Peyer's patch (tissue), 4 donors: ENCODE results near the gene SIPA1L3. TPM values are rescaled to one million over a fixed set of nuclear protein-coding genes. Genes with fewer than 3 reads are reported as not detected.

Experiments used
- DNase-seq, 3 donors: peaks; one replicate each; pipeline ENCODE4 v3.0.0-alpha.2; 2017 to 2019
- H3K27ac ChIP-seq, 4 donors: fragments of 200-600 bp; sonication (generic); one replicate each; pipeline ENCODE4 v1.5.1; 2016 to 2019
- H3K27me3 ChIP-seq, 2 donors: fragments of 200-600 bp; sonication (generic); one replicate each; pipeline ENCODE4 v1.5.1; 2019
- H3K36me3 ChIP-seq, 3 donors: fragments of 200-600 bp; sonication (generic); one replicate each; pipeline ENCODE4 v1.5.1; 2016 to 2019
- H3K4me1 ChIP-seq, 4 donors: fragments of 200-600 bp; sonication (generic); one replicate each; pipeline ENCODE4 v1.5.1; 2016 to 2019
- H3K4me3 ChIP-seq, 4 donors: fragments of 200-600 bp; sonication (generic); 1 replicate in 3 of 4; 2 replicates in 1 of 4; pipeline ENCODE4 v1.5.1; 2016 to 2019; ENCODE audit warnings: mild to moderate bottlenecking in 1 of 4
- H3K9me3 ChIP-seq, 4 donors: fragments of 200-600 bp; sonication (generic); one replicate each; pipeline ENCODE4 v1.5.1; 2016 to 2019; ENCODE audit warnings: mild to moderate bottlenecking in 1 of 4
- CTCF ChIP-seq, 6 experiments: fragments of 450-650 bp in 4 of 6; fragments of 200-600 bp in 2 of 6; sonication (generic) in 1 of 6; IDR thresholded peaks; one replicate each; pipeline ENCODE4 v1.5.1; 2017 to 2019; ENCODE audit warnings: antibody characterized with exemption in 6 of 6, mild to moderate bottlenecking in 3 of 6, moderate library complexity in 1 of 6
- POLR2A ChIP-seq, 2 donors: fragments of 450-650 bp; IDR thresholded peaks; one replicate each; pipeline ENCODE4 v1.5.1; 2017; ENCODE audit warnings: antibody characterized with exemption in 2 of 2, mild to moderate bottlenecking in 2 of 2, moderate library complexity in 2 of 2
- total RNA-seq, 4 donors: library from RNA; depleted of rRNA; stranded (reverse); fragments of >200 nt; gene quantifications; one replicate each; pipeline ENCODE4 v1.1.0, GENCODE V29; 2016

The SIPA1L3 gene
- total RNA-seq, 4 donors from 2014 or later, result 63.5 to 304 (median 264) TPM

DNA sequence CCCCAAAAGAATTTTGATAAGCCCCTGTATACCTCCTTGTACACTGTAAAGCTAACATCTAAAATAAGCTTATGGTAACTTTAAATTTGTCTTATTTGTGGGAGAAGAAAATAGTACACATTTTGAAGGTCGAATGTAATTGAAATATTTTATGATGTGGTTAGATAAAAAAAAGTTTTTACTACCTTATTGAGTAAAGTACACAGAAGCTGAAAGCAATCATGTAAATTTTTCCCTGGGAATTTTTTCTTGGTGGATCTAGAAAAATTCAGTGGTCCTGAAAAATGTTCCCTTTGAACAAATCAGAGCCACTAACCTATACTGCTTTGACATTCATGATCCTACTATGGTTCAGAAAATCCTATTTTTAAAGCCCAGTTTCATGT is 46.9 kb downstream of the SIPA1L3 start:
- no peak overlapping the region for H3K4me3 ChIP-seq
- DNase-seq, result no peak
- H3K27me3 ChIP-seq, result no peaks in the 10 kb centered on the region
- TF ChIP-seq CTCF (IDR thresholded peaks at IDR 0.05) (no peak), POLR2A (IDR thresholded peaks at IDR 0.05) (no peak)
- no peaks in the 10 kb centered on the region for H3K9me3 ChIP-seq
- H3K4me1 ChIP-seq, result peaks cover 0 to 19% (median 2%) of the 10 kb centered on the region in 4 donors
- H3K27ac ChIP-seq, result peak overlapping the region in 1 of 4 donors; percentile 58
- H3K36me3 ChIP-seq, result peaks cover 0 to 3% (median 0%) of the 10 kb centered on the region in 3 donors

DNA sequence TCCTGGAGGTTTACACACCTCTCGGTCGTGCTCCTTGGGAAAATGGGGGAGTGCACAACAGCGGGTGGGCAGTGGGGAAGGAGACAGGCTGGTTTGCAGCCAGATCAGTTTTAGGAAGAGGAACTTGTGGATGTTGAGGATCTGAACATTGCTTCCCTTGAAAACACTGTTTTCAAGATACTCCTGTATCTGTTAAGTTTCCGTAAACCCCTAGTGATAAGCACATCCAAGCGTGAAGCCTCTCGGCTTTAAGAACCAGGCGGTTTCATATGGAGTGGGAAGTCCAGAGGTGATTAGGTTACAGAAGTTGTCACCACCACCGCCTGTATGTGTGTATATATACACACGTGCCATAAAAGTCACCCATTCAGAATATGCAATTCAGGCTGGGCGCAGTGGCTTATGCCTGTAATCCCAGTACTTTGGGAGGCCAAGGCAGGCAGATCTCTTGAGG is 47.4 kb downstream of the SIPA1L3 start:
- TF ChIP-seq POLR2A (IDR thresholded peaks at IDR 0.05), result no peak
- no peak for TF ChIP-seq CTCF (IDR thresholded peaks at IDR 0.05)
- peak overlapping the region in 1 of 4 donors; percentile 58 for H3K27ac ChIP-seq
- no peaks in the 10 kb centered on the region for H3K9me3 ChIP-seq
- DNase-seq, result no peak
- no peak overlapping the region for H3K4me3 ChIP-seq
- no peaks in the 10 kb centered on the region for H3K27me3 ChIP-seq
- peaks cover 0 to 19% (median 2%) of the 10 kb centered on the region in 4 donors for H3K4me1 ChIP-seq
- peaks cover 0 to 3% (median 0%) of the 10 kb centered on the region in 3 donors for H3K36me3 ChIP-seq

GRCh38 chr19:37955986-37956385 is 49.0 kb downstream of the SIPA1L3 start:
- no peak overlapping the region for H3K4me3 ChIP-seq
- TF ChIP-seq POLR2A (IDR thresholded peaks at IDR 0.05), result no peak
- TF ChIP-seq CTCF (IDR thresholded peaks at IDR 0.05), result no peak
- no peak overlapping the region for H3K27ac ChIP-seq
- peaks cover 0 to 19% (median 2%) of the 10 kb centered on the region in 4 donors for H3K4me1 ChIP-seq
- H3K27me3 ChIP-seq, result no peaks in the 10 kb centered on the region
- no peaks in the 10 kb centered on the region for H3K9me3 ChIP-seq
- no peak for DNase-seq
- H3K36me3 ChIP-seq, result no peaks in the 10 kb centered on the region

GRCh38 chr19:37957176-37957575 is 50.2 kb downstream of the SIPA1L3 start:
- no peak overlapping the region for H3K27ac ChIP-seq
- no peaks in the 10 kb centered on the region for H3K9me3 ChIP-seq
- no peak for DNase-seq
- TF ChIP-seq POLR2A (IDR thresholded peaks at IDR 0.05) (no peak), CTCF (IDR thresholded peaks at IDR 0.05) (no peak)
- H3K27me3 ChIP-seq, result no peaks in the 10 kb centered on the region
- H3K4me1 ChIP-seq, result peaks cover 0 to 12% (median 2%) of the 10 kb centered on the region in 4 donors
- no peak overlapping the region for H3K4me3 ChIP-seq
- H3K36me3 ChIP-seq, result no peaks in the 10 kb centered on the region

- H3K9me3 ChIP-seq, result no peaks in the 10 kb centered on the region
- TF ChIP-seq CTCF (IDR thresholded peaks at IDR 0.05) (no peak), POLR2A (IDR thresholded peaks at IDR 0.05) (no peak)
These were observed 52.7 kb downstream of the SIPA1L3 start for GRCh38 chr19:37959665-37960114.

GRCh38 chr19:37961198-37961597 is 54.2 kb downstream of the SIPA1L3 start:
- H3K4me1 ChIP-seq, result peaks cover 0 to 7% (median 2%) of the 10 kb centered on the region in 4 donors
- H3K27me3 ChIP-seq, result no peaks in the 10 kb centered on the region
- TF ChIP-seq CTCF (IDR thresholded peaks at IDR 0.05) (no peak), POLR2A (IDR thresholded peaks at IDR 0.05) (no peak)
- DNase-seq, result no peak
- no peak overlapping the region for H3K27ac ChIP-seq
- H3K36me3 ChIP-seq, result no peaks in the 10 kb centered on the region
- H3K4me3 ChIP-seq, result no peak overlapping the region
- no peaks in the 10 kb centered on the region for H3K9me3 ChIP-seq

More at GRCh38 chr19:37959665-37960114, 52.7 kb downstream of the SIPA1L3 start:
- Histone ChIP-seq H3K27me3 (no peaks in the 10 kb centered on the region), H3K27ac (peak overlapping the region in 1 of 4 donors; percentile 19), H3K4me1 (peaks cover 0 to 7% (median 0%) of the 10 kb centered on the region in 4 donors), H3K36me3 (no peaks in the 10 kb centered on the region), H3K4me3 (no peak overlapping the region)
- no peak for DNase-seq
